ENCODE data around the gene FAM20B. TPM values are rescaled to one million over a fixed set of nuclear protein-coding genes. Genes with fewer than 3 reads are reported as not detected.

The FAM20B gene
- total RNA-seq, 4 donors from 2014 or later, result 58.8 to 78.3 (median 76.5) TPM

DNA sequence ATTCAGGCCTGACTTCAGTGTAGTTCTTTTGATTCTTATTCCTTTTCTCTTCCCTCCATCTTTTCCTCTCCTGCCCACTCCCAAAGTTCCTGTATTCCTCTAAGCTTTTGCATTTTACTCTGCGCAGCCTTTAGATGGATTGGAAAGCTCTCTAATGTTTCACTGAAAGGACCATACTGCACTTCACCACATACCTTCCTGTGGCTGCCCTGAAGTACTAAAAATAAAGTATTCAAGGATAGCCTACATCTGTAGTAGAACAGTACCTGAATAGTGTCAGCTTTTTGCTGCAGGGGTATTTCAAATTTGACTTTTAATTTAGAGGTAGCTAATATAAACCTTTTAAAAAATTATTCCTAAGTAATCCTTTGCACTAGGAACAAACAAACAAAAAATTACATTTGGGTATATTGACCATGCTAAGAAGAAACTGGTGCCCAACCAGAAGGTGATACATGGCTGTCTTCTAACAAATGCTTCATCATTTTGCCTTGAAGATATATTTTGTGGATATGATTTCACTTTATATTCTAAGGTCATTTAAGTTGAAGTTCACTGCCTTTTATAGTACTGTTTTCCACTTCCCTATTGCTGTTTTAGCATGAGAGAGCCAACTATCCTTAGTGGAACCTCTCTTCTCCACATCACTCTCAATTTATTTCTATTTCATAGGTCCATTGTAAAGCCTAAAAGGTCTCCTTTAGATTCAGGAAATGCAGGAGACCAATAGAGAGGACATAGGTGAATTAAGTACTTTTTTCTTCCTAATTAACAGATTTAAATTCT, 22.8 kb downstream of the FAM20B start:
- ATAC-seq, result no peak
- Histone ChIP-seq H3K27me3 (no peaks in the 10 kb centered on the region), H3K4me3 (no peak overlapping the region), H3K4me1 (peaks cover 0 to 18% (median 0%) of the 10 kb centered on the region in 3 donors), H3K27ac (no peak overlapping the region), H3K9me3 (no peaks in the 10 kb centered on the region), H3K36me3 (peaks cover 0 to 23% of the 10 kb centered on the region in 2 donors)
- TF ChIP-seq, protein P1, sequence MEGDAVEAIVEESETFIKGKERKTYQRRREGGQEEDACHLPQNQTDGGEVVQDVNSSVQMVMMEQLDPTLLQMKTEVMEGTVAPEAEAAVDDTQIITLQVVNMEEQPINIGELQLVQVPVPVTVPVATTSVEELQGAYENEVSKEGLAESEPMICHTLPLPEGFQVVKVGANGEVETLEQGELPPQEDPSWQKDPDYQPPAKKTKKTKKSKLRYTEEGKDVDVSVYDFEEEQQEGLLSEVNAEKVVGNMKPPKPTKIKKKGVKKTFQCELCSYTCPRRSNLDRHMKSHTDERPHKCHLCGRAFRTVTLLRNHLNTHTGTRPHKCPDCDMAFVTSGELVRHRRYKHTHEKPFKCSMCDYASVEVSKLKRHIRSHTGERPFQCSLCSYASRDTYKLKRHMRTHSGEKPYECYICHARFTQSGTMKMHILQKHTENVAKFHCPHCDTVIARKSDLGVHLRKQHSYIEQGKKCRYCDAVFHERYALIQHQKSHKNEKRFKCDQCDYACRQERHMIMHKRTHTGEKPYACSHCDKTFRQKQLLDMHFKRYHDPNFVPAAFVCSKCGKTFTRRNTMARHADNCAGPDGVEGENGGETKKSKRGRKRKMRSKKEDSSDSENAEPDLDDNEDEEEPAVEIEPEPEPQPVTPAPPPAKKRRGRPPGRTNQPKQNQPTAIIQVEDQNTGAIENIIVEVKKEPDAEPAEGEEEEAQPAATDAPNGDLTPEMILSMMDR (IDR thresholded peaks at IDR 0.05), result no peak
- TF ChIP-seq POLR2AphosphoS5 (IDR thresholded peaks at IDR 0.05) (no peak), POLR2A (IDR thresholded peaks at IDR 0.05) (no peak), EP300 (IDR thresholded peaks at IDR 0.05) (no peak)
- 83% methylated on average over 1 of the region's 1 CpG for WGBS, 2 donors (ENCODE audit: low coverage in 1 of 2)

GRCh38 chr1:179052776-179053175, 27.1 kb downstream of the FAM20B start:
- ATAC-seq, result no peak
- H3K4me3 ChIP-seq, result no peak overlapping the region
- H3K36me3 ChIP-seq, result peaks cover 0 to 43% of the 10 kb centered on the region in 2 donors
- TF ChIP-seq POLR2A (IDR thresholded peaks at IDR 0.05), result no peak
- TF ChIP-seq, protein P1 (IDR thresholded peaks at IDR 0.05), result no peak
- TF ChIP-seq POLR2AphosphoS5 (IDR thresholded peaks at IDR 0.05), result no peak
- TF ChIP-seq EP300 (IDR thresholded peaks at IDR 0.05), result no peak
- 91 to 93% methylated on average over 1 to 2 of the region's 2 CpGs for WGBS, 2 donors (ENCODE audit: low coverage in 1 of 2)
- H3K4me1 ChIP-seq, result peaks cover 0 to 8% (median 0%) of the 10 kb centered on the region in 3 donors
- H3K9me3 ChIP-seq, result no peaks in the 10 kb centered on the region
- H3K27ac ChIP-seq, result no peak overlapping the region
- H3K27me3 ChIP-seq, result no peaks in the 10 kb centered on the region

- TF ChIP-seq POLR2AphosphoS5 (IDR thresholded peaks at IDR 0.05), result no peak
- no peak for TF ChIP-seq POLR2A (IDR thresholded peaks at IDR 0.05)
- TF ChIP-seq, protein P1 (IDR thresholded peaks at IDR 0.05), result no peak
- TF ChIP-seq EP300 (IDR thresholded peaks at IDR 0.05), result no peak
- no peak overlapping the region for H3K27ac ChIP-seq
- no peaks in the 10 kb centered on the region for H3K27me3 ChIP-seq
- H3K9me3 ChIP-seq, result no peaks in the 10 kb centered on the region
- no peak overlapping the region for H3K4me3 ChIP-seq
- peaks cover 0 to 47% of the 10 kb centered on the region in 2 donors for H3K36me3 ChIP-seq
- ATAC-seq, result no peak
- peaks cover 0 to 1% (median 0%) of the 10 kb centered on the region in 3 donors for H3K4me1 ChIP-seq
- 71 to 79% methylated on average over 2 of the region's 2 CpGs for WGBS, 2 donors (ENCODE audit: low coverage in 1 of 2)
Measured at GRCh38 chr1:179053486-179053885, 27.8 kb downstream of the FAM20B start.

DNA sequence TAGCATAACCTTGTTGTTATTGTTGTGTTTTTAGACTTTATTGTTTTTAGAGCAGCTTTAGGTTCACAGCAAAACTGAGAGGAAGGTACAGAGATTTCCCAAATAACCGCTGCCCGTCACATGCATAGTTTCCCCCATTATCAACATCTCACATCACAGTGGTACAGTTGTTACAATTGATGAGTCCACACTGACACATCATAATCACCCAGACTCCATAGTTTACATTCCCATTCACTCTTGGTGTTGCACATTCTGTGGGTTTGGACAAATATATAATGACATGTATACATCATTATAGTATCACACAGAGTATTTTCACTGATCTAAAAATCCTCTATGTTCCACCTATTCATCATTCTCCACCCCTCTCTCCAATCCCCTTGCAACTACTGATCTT, 30.2 kb downstream of the FAM20B start:
- H3K36me3 ChIP-seq, result peaks cover 0 to 46% of the 10 kb centered on the region in 2 donors
- WGBS, 2 donors (ENCODE audit: low coverage in 1 of 2), result 88 to 96% methylated on average over 2 of the region's 2 CpGs
- TF ChIP-seq POLR2AphosphoS5 (IDR thresholded peaks at IDR 0.05), result no peak
- TF ChIP-seq, protein P1 (IDR thresholded peaks at IDR 0.05), result no peak
- TF ChIP-seq EP300 (IDR thresholded peaks at IDR 0.05), result no peak
- no peak for TF ChIP-seq POLR2A (IDR thresholded peaks at IDR 0.05)
- H3K27me3 ChIP-seq, result no peaks in the 10 kb centered on the region
- no peaks in the 10 kb centered on the region for H3K9me3 ChIP-seq
- H3K4me1 ChIP-seq, result no peaks in the 10 kb centered on the region
- H3K27ac ChIP-seq, result no peak overlapping the region
- no peak overlapping the region for H3K4me3 ChIP-seq
- ATAC-seq, result no peak
